ENCODE results near the gene CCDC82. TPM values are rescaled to one million over a fixed set of nuclear protein-coding genes. Genes with fewer than 3 reads are reported as not detected.

CCDC82 gene
- total and polyA plus RNA-seq, 2 of the 4 experiments (the other 2 are of a cell fraction), result 4.1 to 9.4 TPM

DNA sequence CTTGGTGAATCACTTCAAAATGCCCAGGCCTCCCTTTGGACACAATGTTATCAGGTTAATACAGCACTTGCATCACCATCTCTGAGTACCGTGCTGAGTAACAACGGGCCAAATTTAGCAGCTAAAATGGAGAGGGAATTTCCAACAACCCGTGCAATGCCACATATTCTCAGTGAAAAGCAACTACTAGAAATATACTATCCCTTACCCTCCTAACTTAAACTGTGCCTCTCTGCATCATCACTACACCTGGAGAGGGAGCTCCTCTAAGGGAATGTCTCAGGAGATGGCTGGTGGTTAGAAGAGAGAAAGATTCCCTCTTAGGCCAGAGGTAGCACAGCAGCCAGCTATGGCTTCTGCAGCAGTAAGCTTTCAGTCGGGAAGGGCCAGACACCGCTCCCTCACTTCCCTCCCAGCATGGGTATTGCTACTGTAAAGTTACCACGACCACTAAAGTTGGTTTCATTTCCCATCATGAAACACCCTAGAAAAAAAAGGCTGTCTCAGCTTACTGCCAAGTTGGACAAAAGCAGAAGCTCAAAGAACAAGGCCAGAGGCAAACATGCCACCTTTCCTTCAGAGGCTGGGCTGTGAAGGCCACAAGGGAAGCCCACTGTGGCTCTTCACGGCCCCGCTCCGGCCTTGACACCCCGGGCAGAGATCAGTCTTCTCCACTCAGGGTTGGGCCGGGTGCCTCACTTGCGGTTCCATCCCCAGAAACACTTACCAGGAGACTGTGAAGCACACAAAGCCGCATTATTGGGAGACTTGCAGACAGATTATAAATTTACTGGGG, 50.6 kb downstream of the CCDC82 start:
- ChIA-PET POLR2A (ENCODE audit: unreplicated experiment) (interaction anchor here (0.5 to 0.6 kb wide), 2 partner anchors 36 to 138 kb away, joined by 3 to 4 read pairs; no protein-coding TSS in a partner anchor), CTCF (interaction anchor here (1.0 to 5.1 kb wide), 6 partner anchors 14 to 236 kb away, joined by 3 to 34 read pairs (median 3); no protein-coding TSS in a partner anchor)
- peaks cover 2% of the 10 kb centered on the region; the same call in 1 of the 2 replicates for H4K20me1 ChIP-seq (ENCODE audit: insufficient read depth, low read length)
- 10% methylated on average over 2 of the region's 13 CpGs; no CpG with 5 or more reads in 1 of the 2 experiments for WGBS, 2 experiments (ENCODE audit: extremely low coverage in 2 of 2, insufficient read length in 1 of 2)
- ATAC-seq (ENCODE audit: low read depth), result peak; percentile 3; the same call in 1 of the 2 replicates
- intact Hi-C loops (cut with micrococcal nuclease) (loop anchor here (5.0 kb wide), 1 partner anchor 347 kb away; no protein-coding TSS in a partner anchor), dilution Hi-C loops (cut with HindIII; ENCODE audit: low sequenced_read_pairs, unreplicated experiment) (no loop called here), in situ Hi-C loops (cut with MboI; ENCODE audit: low sequenced_read_pairs) (no loop called here)
- H3K18ac ChIP-seq (ENCODE audit: low read depth, low read length), result peak overlapping the region; percentile 75
- H3K4ac ChIP-seq (ENCODE audit: low read depth, low read length), result peak overlapping the region; percentile 93
- peak overlapping the region; percentile 94 for H3K27ac ChIP-seq (ENCODE audit: insufficient read depth, low read length)
- peak overlapping the region; percentile 85 for H3K56ac ChIP-seq (ENCODE audit: extremely low read depth, insufficient read depth, low read length)
- no TSS peak for BruUV-seq (replicated peaks)
- H3K4me2 ChIP-seq (ENCODE audit: low read depth, low read length), result peak overlapping the region; percentile 96
- peak overlapping the region; percentile 72 for H2BK15ac ChIP-seq (ENCODE audit: low read depth, low read length)
- peak overlapping the region; percentile 92 for H3K4me3 ChIP-seq (ENCODE audit: insufficient read depth, low read depth, low read length)
- H3K79me1 ChIP-seq (ENCODE audit: low read depth in 1 of 2, low read length in 2 of 2), result peaks cover 29 to 80% of the 10 kb centered on the region in 2 experiments
- H2AFZ ChIP-seq (replicated peaks; ENCODE audit: low read length, poor library complexity), result peak overlapping the region; percentile 80
- peak overlapping the region; percentile 17 to 87 for H4K8ac ChIP-seq (ENCODE audit: low read depth in 2 of 2, low read length in 2 of 2)
- H3K9ac ChIP-seq (ENCODE audit: low read depth, low read length), result peak overlapping the region; percentile 95
- peaks cover 18% of the 10 kb centered on the region for H3K4me1 ChIP-seq (ENCODE audit: control insufficient read depth, insufficient read depth, low read length)
- peak overlapping the region; percentile 89 for H2BK120ac ChIP-seq (ENCODE audit: low read depth, low read length)
- peak overlapping the region; percentile 88 for H4K91ac ChIP-seq (ENCODE audit: insufficient read depth, low read depth, low read length)
- H3K23ac ChIP-seq (ENCODE audit: low read depth, low read length), result peak overlapping the region; percentile 95
- H2AK5ac ChIP-seq (ENCODE audit: low read depth, low read length), result peak overlapping the region; percentile 65
- H2BK5ac ChIP-seq (ENCODE audit: low read depth, low read length, poor library complexity, severe bottlenecking), result peak overlapping the region; percentile 92
- H4K5ac ChIP-seq (ENCODE audit: low read depth, low read length), result peak overlapping the region; percentile 73
- H3K27me3 ChIP-seq (ENCODE audit: control insufficient read depth, insufficient read depth, low read length), result no peaks in the 10 kb centered on the region
- H3K9me1 ChIP-seq (ENCODE audit: insufficient read depth, low read length), result peaks cover 13% of the 10 kb centered on the region
- no peaks in the 10 kb centered on the region for H3K9me3 ChIP-seq (ENCODE audit: control insufficient read depth, insufficient read depth, low read length)
- H2BK20ac ChIP-seq (ENCODE audit: low read depth, low read length), result peak overlapping the region; percentile 75
- peak overlapping the region; percentile 93 for H2AK9ac ChIP-seq (replicated peaks; ENCODE audit: low read depth, low read length, poor library complexity)
- peaks cover 4% of the 10 kb centered on the region for H3K36me3 ChIP-seq (ENCODE audit: control insufficient read depth, insufficient read depth, low read length)
- peak overlapping the region; percentile 94 for H3K14ac ChIP-seq (replicated peaks; ENCODE audit: low read depth, low read length)
- peak; percentile 84 for DNase-seq
- peak; percentile 84 for TF ChIP-seq BHLHE40 (IDR thresholded peaks at IDR 0.05; ENCODE audit: low read depth, low read length)
- TF ChIP-seq, protein P1, sequence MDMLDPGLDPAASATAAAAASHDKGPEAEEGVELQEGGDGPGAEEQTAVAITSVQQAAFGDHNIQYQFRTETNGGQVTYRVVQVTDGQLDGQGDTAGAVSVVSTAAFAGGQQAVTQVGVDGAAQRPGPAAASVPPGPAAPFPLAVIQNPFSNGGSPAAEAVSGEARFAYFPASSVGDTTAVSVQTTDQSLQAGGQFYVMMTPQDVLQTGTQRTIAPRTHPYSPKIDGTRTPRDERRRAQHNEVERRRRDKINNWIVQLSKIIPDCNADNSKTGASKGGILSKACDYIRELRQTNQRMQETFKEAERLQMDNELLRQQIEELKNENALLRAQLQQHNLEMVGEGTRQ (IDR thresholded peaks at IDR 0.05; ENCODE audit: low read depth, low read length), result no peak
- TF ChIP-seq RAD21 (IDR thresholded peaks at IDR 0.05; ENCODE audit: low read length), result 0 out of 2 replicates have a peak, but pooled peaks have one; percentile 20
- TF ChIP-seq SMC3 (IDR thresholded peaks at IDR 0.05; ENCODE audit: low read depth, low read length), result no peak
- no peak for TF ChIP-seq CHD1 (IDR thresholded peaks at IDR 0.05; ENCODE audit: low read depth, low read length)
- TF ChIP-seq MAZ (IDR thresholded peaks at IDR 0.05; ENCODE audit: borderline replicate concordance, low read depth, low read length), result peak; percentile 11; the same call in 1 of the 2 replicates
- TF ChIP-seq FOS (IDR thresholded peaks at IDR 0.05; ENCODE audit: low read depth, low read length), result 0 out of 2 replicates have a peak, but pooled peaks have one; percentile 31
- TF ChIP-seq, protein P2, sequence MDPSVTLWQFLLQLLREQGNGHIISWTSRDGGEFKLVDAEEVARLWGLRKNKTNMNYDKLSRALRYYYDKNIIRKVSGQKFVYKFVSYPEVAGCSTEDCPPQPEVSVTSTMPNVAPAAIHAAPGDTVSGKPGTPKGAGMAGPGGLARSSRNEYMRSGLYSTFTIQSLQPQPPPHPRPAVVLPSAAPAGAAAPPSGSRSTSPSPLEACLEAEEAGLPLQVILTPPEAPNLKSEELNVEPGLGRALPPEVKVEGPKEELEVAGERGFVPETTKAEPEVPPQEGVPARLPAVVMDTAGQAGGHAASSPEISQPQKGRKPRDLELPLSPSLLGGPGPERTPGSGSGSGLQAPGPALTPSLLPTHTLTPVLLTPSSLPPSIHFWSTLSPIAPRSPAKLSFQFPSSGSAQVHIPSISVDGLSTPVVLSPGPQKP (IDR thresholded peaks at IDR 0.05; ENCODE audit: borderline replicate concordance, low read depth, low read length), result no peak
- no peak for TF ChIP-seq MAFK (IDR thresholded peaks at IDR 0.05; ENCODE audit: low read depth, low read length)
- no peak for TF ChIP-seq NFE2L2 (IDR thresholded peaks at IDR 0.05; ENCODE audit: low read depth, low read length)
- no peak; the same call in 1 of the 2 replicates for TF ChIP-seq POLR2A (IDR thresholded peaks at IDR 0.05; ENCODE audit: low read depth, low read length)
- TF ChIP-seq MXI1 (IDR thresholded peaks at IDR 0.05; ENCODE audit: borderline replicate concordance, low read depth, low read length), result no peak
- TF ChIP-seq CEBPB (IDR thresholded peaks at IDR 0.05; ENCODE audit: low read depth, low read length), result peak; percentile 93
- TF ChIP-seq RCOR1 (IDR thresholded peaks at IDR 0.05; ENCODE audit: insufficient replicate concordance, low read length), result no peak

Measured in IMR-90 (cell line).